Stimulated activated CD4-positive, alpha-beta T cell treated with anti-CD3 and anti-CD28 coated beads, TNF-alpha, amount 100 ng/mL, for 48 hours (primary cell): ENCODE measurements around the gene PROCR.
"Not testable (repeated sequence)": the region's sequence is repeated elsewhere in the genome, so short reads cannot be mapped to it uniquely, and the experiment has no call there.

Experiments
- DNase-seq, 3 donors: peaks; one replicate each; pipeline ENCODE4 v3.0.0-alpha.2; 2020; ENCODE audit warnings: low read depth in 3 of 3

The PROCR gene

DNA sequence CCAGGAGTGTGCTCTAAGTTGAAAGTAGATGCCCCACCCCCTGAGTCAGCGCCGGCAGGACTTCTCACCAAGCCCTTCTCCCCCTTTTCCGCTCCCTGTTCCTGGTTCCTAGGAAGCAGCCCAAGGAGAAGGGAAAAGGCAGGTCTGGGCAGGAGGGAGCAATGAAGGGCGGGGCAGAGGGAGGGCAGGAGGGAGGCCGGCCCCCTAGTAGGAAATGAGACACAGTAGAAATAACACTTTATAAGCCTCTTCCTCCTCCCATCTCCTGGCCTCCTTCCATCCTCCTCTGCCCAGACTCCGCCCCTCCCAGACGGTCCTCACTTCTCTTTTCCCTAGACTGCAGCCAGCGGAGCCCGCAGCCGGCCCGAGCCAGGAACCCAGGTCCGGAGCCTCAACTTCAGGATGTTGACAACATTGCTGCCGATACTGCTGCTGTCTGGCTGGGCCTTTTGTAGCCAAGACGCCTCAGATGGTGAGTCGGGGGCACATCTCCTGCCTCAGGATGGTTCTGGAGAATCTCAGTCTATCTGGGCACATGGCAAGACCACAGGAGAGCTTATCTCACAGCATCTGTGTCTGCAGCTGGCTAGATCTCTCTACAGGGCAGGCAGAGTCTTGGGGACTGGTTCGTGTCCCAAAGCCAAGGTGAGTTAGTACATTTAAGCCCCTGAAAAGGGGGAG lies at the start of gene PROCR:
Gene PROCR (plus strand): TSS at position 320 of the 681 bp plus-strand sequence. CDS start 83 bp downstream, at position 403.
- DNase-seq: no peak

DNA sequence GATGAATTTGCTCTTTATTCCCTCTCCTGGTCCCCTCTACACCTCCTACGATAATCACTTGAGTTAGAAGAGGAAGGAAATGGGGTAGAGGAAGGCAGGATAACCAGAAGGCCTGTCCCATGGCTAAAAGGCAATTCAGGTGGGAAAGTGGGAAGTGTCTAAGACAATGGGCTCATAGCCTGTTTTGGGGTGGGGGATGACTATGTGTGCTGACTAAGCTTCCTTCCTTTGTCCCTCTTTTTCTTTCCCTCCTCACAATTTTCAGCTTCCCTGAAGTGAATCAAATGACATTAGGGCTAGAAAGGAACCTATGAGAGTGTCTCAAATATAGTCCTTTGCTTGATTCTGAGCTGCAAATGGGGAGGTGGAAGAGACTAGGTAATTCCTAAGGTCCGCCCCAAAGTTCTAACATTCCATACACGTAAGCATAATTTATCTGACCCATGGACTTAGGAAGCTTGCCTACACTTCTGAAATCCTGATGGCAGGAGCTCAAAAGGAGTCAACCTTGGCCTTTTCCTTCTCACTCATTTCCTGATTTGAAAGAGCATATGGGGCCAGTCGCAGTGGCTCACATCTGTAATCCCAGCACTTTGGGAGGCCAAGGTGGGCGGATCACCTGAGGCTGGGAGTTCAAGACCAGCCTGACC lies 49.0 kb upstream of the PROCR start:
- DNase-seq: no peak

DNA sequence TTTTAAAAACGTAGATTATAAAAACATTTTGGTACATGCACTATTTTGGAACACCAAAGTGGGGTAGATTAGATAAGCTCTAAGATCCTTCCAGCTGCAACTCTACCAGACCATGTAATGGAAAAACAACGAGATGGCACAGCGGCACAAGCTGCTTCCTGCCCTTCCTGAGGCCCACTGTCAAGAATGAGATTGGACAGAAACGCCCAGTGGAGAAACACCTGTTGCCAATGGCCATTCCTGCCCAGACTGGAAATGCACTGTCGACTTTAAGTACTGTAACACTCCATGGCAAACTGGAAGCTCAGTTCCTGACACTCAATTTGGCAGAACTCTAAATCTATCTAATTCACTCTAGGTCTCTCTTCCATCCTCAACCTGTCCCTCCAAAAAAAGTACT lies 46.1 kb upstream of the PROCR start:
- no peak for DNase-seq

GRCh38 chr20:35129647-35130069 lies 42.2 kb upstream of the PROCR start:
- no peak for DNase-seq

GRCh38 chr20:35131934-35132333 lies 39.9 kb upstream of the PROCR start:
- no peak for DNase-seq

GRCh38 chr20:35133031-35133430 lies 38.8 kb upstream of the PROCR start:
- DNase-seq: no peak

DNA sequence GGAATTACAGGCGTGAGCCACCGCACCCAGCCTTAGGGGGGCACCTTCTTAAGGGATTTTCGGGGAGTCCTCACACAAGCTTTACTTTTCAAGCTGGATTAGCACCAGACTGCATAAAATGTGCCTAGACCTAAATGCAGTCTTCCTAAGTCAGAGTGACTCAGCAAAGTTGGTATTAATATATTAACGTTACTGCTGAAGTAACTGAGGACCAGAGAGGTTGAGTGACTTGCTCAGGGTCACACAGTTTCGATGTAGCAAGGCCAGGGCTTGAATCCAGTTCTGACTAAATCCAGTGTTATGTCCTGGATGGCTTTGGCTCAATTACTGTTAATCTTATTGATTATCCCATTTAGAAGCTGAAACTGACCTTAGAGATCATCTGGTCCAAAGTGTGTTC lies 38.1 kb upstream of the PROCR start:
- DNase-seq: no peak

GRCh38 chr20:35134472-35134871 lies 37.4 kb upstream of the PROCR start:
- no peak for DNase-seq

GRCh38 chr20:35134880-35135279 lies 37.0 kb upstream of the PROCR start:
- no peak for DNase-seq

DNA sequence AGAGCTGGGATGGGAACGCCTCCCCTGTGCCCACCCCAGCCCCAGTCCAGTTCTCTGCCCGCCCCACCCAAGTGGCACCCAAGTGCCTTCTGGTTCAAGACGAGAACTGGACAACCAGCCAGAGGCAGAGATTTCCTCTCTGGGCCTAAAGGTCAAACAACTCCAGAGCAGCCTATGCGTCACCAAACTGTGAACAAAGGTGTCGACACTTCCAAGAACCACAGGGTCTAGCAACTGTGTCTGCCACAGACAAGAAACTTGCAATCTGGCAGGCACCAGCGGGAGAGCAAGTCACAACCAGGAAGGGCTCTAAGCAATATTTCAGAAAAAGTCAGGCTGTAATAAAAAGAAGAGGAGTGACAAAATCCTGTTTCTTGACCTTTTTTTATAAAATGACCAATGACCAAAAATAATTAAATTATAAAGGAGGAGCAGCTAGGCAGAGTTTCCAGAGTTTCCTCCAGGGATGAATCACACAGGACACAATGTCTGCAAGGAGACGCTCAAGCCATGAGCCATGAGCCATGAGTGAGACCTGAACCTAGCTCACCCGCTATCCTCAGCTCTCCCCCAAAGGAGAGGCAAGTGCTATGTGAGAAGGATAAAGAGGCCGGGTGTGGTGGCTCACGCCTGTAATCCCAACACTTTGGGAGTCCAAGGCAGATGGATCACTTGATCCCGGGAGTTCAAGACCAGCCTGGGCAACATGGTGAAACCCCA lies 35.8 kb upstream of the PROCR start:
- no peak for DNase-seq

DNA sequence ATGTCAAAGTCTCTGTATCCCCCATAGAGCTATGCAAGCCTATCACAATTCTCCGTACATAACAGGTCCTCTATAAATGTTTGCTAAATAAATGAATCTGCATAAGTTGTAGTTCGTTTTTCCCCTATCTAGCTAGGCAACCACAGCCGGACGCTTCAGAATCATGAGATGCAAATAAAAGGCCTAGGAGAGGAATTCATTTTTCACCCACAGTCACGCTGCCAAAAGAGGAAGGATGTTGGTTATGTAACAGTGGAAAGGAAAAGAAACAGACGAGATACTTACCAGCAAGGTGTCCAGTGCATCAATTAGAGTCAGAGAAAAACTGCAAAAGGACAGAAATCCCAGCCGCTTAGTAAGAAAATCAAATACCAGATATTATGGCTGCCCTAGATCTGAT lies 27.2 kb upstream of the PROCR start:
- no peak for DNase-seq

- no peak for DNase-seq
Observed at GRCh38 chr20:35145141-35145564, 26.7 kb upstream of the PROCR start.

DNA sequence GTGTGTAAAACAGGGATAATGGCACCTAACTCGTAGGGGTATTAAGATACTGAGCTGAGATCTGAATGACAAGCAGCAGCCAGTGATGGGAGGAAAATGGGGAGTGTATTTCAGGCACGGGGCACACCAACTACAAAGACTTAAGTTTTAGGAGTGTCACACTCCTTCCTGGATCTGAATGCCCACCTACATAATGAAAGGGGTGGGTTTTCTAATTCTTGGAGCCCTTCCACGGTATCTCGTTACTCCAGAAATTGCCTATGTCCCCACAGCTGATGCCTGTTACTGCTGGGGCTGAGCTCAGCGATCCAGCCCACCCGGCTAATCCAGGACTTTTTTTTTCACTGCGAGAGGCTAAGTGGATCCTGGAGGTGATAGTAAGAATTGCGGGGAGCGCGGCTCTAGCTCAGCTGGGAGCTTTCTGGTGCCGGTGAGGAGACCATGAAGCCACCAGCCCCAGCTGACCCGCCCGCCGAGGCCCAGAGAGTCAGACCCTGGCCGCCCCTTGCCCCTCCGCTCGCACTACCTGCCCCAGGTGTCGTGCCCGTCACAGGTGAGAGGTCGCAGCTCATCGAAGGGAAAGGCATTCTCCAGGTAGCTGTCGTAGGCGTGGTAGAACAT lies 25.5 kb upstream of the PROCR start:
- DNase-seq: peak in 1 of 3 donors; percentile 6

DNA sequence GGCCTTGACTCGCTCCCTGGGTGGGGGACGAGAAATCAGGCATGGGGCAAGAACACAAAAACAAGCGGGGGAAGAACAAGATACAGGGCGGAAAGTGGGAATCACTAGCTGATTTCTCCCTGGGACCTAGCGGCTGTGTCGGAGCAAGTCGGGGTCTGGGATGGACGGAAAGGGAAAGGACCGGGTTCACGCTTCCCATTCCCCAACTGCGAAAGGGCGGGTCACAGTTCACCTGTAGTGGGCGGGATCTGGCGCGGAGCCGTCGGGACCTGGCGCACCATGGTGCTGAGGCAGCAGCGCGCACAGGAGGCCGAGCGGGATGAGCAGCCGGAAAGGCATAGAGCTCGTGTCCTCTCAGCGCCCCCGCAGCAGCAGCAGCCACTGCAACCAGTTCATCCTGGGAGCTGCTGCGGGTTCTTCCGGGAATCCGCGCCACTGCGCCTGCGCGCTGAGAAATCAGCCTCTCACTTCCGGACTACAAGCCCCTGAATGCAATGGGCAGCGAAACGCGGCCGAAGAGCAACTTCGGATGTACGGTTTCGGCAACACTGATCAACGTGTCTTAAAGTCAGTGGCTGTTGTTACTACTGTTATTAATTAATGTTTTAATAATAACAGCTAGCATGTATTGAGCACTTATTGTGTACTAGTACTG lies 24.8 kb upstream of the PROCR start, which contains the start of gene EDEM2:
Gene EDEM2 (minus strand): TSS at position 417 of the 655 bp plus-strand sequence. CDS start 78 bp downstream, at position 339.
- peak; percentile 83 to 92 (median 89) for DNase-seq

DNA sequence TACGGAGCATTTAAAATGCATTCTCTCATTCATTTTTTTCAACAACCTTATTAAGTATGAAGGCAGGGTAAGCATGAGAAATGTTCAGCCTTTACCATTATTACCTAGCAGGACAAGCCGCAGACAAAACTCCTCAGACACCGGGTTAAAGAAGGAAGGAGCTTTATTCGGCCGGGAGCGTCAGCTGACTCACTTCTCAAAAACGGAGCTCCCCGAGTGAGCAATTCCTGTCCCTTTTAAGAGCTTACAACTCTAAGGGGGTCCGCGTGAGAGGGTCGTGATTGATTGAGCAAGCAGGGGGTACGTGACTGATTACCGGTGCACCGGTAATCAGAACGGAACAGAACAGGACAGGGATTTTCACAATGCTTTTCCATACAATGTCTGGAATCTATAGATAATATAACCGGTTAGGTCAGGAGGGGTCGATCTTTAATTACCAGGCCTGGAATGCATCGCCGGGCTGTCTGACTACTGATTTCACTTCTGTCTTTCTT lies 24.2 kb upstream of the PROCR start:
- DNase-seq: not testable (repeated sequence)

- DNase-seq: no peak
Observed at GRCh38 chr20:35150846-35151579, 20.9 kb upstream of the PROCR start.

GRCh38 chr20:35151736-35152135 lies 20.1 kb upstream of the PROCR start:
- no peak for DNase-seq

- DNase-seq: no peak
Observed at GRCh38 chr20:35155936-35156335, 15.9 kb upstream of the PROCR start.

GRCh38 chr20:35156978-35157377 lies 14.9 kb upstream of the PROCR start:
- DNase-seq: no peak

DNA sequence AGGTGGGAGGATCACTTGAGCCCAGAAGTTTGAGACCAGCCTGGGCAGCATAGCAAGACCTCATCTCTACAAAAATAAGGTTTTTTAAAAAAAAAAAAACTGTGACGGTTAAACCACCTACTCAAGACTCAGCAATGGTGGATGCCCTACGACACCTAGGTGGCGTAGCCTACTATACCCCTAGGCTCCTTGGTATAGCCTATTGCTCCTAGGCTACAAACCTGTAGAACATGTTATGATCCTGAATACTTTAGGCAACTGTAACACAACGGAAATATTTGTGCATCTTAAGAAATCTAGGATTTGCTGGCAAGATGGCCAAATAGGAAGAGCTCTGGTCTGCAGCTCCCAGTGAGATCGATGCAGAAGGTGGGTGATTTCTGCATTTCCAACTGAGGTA lies 11.5 kb upstream of the PROCR start:
- DNase-seq: not testable (repeated sequence)

DNA sequence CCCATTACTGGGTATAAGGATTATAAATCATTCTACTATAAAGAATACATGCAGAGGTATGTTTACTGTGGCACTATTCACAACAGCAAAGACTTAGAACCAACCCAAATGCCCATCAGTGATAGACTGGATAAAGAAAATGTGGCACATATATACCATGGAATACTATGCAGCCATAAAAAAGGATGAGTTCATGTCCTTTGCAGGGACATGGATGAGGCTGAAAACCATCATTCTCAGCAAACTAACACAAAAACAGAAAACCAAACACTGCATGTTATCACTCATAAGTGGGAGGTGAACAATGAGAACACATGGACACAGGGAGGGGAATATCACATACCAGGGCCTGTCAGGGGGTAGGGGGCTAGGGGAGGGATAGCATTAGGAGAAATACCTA lies 7.3 kb upstream of the PROCR start:
- not testable (repeated sequence) for DNase-seq
